ENCODE measurements around the gene HOXD10.

HOXD10 gene

DNA sequence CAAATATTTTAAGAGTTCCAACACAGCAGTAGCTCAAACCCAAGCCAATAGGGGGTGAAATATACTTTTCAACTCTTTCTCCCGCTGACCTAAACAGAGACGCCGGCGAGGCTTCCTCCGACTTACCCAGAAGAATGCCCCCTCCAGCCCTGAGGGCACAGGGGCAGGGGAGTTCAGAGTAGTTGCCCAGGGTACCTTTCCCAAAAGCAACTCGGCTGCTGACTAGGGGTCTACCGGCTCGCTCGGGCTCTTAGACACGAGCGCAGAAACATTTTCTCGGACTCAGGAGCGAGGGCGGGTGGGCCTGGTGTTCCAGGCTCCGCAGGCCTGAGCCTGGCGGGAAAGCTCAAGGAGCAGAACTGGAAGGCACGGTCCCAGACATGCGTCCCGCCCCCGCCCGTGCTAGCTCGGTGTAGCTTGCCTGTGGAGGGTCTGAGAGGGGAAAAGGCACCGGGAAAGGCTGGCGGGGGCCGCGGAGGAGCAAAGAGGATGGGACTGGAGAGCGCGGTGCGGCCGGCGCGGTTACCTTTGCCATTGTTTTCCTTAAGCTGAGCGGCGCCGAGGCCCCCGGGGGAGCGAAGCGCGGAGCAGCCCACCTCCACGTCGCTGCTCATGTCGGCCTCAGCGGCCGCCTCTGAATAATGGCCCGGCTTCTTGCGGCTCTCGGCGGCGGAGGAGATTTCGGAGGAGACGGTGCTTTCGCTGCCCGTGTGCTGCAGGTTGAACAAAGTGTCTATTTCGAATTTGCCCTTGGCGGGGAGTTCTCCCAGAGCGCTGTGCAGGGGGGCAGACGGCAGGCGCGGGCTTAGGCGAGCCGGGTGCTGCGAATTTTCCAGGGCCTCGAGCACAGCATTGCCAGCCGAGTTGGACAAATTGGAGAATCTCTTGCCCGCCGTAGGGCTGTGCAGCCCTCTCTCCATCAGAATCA is 33.5 kb upstream of the HOXD10 start:
- no peak for DNase-seq

DNA sequence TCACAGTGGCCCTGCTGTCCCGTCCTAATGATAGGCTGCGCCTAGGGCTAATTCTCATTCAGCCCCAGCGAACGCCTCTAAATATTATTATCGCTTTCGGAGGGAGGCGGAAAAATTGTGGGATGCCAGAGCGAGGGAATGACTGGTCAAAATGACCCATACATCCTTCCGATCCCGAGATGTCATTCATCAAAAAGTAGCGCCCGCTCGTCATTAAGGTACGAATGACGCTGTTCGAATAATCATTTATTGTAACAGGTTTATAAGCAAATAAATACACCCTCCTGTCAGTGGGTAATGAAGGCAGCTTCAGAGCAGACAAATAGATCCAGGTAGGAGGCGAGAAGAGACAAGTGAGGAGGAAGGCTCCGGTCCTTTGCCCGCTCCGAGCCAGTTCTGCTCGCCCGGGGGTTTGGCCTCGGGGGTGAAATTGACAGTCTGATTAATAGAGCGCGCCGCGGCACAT is 32.7 kb upstream of the HOXD10 start, which contains the start of gene EVX2:
EVX2 (minus strand) TSS at position 167 of the 466 bp plus-strand sequence. CDS start 186 bp downstream, outside the sequence.
- DNase-seq = no peak

DNA sequence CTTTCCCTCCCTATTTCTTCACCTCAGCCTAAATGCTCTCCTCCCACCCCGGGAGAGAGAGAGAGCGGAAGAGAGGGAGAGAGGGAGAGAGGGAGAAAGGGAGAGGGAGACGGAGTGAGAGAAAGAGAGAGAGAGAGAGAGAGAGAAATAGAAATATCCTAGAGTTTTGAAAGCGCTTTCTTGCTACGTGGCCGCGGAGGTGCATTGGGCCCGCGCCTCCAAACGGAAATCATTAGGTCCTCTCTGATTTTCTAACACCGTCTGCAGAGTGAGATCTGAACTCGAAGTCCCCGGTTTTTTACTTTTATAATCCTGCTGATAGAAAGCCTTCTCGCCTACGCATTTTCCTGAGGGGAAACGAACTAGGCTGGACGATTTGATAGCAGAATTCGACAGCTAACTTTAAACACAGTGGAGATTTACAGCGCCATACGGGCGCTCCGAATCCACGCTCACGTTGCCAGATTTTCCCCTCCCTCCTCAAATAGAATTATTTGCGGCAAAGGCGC is 31.9 kb upstream of the HOXD10 start:
- DNase-seq = no peak

DNA sequence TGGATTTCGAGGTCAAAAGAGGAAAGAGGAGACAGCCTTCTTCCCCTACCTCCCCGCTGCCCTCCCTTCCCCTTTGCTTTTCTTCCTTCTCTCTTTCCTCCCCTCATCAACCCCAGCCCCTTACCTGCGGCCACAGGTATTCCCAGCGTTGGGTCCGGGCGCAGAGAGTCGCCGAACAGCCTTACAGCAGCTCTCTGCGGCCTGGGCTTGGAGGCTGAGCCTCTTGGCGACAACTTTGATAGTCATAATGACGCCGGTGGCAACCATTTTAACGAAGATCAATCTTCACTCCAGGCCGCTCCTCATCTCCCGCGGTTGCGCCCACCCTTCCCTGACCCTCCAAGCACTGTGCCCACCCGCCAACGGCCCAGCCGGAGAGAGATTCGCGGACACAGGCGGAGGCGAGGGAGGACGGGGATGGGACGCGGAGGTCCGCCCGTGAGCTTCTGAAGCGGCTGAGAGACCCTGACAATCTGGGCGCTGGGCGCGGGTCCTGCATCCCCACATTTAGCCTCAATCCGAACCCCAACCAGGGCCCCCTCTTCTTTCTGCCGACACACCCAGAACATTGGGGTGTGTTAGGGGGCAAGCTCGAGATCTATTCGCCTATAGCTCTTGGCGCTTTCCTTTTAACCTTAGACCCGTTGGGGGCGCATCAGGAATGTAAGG is 31.3 kb upstream of the HOXD10 start:
- DNase-seq = no peak

DNA sequence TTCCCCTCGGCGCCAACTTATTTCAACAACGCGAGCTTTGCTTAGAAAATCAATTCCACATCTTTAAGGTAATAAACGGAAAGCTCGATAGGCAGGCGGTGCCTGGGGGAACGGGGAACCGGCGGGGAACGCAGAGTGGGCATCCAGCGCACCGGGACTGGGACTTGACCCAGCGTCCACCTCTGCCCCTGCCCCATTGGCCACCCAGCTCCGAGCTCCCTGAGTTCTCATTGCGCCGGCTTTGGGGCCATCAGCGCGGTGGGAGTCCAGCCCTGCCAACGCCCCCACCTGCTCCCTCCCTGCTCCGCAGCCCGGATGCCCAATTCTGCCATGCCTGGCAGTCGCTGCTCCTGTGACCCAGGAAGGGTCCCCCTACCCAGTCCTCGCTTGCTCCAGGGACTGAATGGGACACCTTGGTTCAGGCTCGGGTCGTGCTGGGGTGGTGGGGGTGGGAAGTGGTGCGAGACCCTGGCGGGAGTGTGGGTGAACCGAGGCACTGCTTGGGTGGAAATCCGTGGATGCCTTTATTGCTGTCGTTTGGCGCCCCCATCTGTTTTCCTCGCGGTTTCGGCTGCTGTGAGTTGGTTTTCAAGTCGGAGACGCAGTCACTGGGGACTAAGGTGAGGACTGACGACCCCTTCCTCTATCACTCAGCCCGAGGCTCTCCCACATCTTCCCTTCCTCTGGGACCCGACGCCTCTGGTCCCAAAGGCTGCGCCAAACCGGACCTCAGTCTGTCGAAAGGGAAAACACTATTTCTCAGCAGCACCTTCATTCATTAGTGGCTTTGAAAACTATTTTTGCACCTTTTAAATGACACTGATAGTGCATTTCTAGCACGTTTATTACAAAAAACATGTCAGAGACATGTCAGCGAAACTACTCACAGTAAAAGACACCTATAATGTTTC is 30.5 kb upstream of the HOXD10 start:
- DNase-seq = no peak

DNA sequence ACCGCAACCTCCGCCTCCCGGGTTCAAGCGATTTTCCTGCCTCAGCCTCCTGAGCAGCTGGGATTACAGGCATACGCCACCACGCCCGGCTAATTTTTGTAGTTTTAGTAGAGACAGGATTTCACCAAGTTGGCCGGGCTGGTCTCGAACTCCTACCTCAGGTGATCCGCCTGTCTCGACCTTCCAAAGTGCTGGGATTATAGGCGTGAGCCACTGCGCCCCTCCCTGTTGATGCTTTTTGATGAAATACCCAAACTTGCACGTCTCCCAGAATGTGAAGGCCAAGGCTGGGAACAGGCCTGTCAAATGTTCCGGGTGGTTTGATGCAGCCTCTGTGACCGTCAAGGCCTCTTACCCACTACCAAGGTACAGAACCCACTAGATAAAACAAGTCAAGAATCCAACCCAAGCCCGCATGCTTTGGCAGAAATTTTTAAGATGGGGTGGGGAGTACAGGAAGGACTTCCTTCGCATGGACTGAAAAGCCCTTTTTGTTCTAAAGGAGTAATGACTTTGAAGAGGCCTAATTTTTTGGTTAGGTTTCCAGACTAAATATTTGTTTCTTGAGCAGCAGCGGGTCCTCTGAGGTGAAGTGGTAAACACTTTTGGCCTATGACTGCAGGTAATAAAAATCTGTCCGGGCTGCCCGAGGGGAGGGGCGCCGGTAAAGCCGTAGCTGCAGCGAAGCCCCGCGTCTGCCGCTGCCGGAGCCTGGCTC is 29.1 kb upstream of the HOXD10 start:
- no peak for DNase-seq

DNA sequence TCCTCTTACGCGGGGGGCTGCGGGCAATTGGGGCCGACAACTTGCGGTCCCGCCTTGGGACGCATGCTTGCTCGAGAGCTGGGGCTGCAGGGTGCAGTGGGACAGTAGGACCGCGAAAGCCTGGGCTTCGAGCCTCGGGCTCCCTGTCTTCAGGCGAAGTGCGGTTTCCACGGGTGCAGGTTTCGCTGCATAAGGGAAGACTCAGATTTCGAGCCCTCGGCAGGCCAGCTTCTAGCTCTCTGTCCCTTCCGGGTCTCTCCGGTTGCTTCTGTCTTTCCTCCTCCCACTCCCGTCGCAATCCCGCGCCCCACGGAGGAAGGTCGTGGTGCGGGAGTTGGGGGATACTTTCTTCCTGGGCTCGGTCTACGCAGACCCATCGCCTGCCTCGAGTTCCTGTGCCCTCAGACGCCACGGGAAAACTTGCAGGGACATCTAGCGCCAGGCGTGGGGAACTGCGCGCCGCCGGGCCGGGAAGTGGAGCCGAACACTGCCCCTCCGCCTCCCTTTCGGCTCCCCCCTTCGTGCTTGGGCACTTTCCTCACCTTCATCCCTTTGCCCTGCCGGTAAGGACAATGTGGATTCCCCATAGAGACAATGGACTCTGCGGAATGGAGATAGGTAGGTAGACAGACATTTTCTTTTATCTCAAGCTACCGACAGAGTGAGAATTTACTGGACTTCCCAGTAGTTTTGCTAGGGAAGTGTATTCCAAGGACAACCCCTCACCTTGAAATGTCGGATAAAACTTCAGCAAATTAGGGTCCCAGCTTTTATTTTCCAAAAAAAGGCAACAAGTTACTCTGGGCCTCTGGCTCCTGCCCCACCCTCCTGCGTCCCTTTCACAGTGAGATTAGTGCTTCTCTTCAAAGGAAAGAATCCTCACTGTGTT is 28.3 kb upstream of the HOXD10 start:
- no peak for DNase-seq

DNA sequence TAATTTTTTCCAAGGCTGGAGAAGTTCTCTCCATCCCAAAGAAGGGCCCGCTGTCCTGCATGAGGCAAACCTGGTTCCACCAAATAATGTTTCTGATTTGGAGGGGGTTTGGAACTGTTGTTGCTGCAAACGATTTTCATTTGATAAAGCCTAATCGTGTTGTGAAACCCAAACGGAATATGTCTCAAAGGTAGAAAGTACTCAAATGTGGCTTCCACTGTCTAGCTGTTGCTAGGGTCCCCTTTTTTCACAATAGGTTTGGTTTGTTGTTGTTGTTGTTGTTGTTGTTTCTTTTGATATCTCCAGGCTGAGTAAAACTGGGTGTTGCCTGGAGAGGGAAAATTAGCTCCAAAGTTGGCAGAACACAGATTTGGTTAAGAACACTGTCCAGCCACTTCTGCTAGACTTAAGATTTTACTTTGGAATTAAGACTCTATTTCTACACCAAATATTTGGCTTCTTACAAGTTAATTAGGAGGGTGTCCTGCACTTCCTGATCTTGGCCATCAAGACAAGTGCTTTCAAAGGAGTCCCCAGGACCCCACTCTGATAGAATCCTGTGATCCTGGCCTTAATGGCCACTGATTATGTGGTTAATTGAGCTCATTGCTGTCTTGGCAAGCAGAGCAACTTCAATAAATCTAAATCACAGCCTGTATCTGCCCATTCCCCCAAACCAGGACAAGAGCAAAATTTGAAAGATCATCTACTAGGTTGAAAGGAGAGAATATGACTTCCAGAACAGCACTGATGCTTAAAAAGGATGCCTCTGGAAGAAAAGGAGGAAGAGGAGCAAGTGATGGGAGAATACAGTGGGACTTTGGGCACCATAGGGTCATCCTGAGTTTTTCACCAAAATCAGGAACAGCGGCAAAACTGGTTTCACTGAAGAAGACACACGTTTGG is 27.4 kb upstream of the HOXD10 start:
- DNase-seq = no peak

DNA sequence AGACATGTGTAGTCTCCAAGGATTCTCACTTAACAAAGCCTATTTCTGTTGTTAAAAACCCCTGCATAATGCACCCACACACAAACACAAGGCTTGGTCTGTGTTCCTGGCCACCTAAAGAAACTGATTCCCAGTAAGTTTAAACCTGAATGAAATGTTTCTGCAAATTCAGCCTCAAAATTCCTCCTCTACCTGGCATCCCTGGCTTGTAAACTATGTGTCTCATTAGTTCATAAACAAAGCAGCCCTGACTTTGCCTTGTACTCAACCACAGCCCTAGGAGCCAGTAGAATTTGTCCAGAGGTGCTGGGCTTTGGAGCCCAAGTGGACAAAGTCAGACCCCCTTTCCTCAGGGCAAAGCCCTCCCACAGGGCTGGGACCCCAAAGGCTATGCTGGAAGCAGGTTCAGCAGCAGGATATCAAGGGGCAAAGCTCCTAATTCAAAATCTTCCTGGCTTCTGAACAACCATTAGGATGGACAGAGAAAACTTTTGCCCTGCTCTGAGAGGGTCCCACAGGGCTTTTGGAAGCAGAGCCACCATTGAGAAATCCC is 26.7 kb upstream of the HOXD10 start:
- no peak for DNase-seq

DNA sequence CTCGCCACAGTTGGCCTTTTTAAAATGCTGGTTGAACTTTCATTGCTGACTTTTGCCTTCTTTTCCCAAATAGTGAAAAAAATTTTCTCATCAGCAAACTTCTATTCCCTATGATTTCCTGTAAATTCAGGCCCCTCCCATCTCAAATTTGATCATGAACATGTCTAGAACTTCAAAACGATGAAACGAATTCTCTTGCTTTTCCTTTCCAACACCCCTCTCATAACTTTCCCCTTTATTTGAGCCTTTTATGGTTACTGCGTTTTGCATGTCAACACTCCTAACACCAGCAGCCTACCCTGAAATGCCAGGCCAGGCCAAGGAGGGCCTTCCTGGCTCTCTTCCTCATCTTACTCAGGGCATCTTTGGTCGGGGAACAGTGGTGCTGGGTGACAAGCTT is 25.7 kb upstream of the HOXD10 start:
- no peak for DNase-seq

DNA sequence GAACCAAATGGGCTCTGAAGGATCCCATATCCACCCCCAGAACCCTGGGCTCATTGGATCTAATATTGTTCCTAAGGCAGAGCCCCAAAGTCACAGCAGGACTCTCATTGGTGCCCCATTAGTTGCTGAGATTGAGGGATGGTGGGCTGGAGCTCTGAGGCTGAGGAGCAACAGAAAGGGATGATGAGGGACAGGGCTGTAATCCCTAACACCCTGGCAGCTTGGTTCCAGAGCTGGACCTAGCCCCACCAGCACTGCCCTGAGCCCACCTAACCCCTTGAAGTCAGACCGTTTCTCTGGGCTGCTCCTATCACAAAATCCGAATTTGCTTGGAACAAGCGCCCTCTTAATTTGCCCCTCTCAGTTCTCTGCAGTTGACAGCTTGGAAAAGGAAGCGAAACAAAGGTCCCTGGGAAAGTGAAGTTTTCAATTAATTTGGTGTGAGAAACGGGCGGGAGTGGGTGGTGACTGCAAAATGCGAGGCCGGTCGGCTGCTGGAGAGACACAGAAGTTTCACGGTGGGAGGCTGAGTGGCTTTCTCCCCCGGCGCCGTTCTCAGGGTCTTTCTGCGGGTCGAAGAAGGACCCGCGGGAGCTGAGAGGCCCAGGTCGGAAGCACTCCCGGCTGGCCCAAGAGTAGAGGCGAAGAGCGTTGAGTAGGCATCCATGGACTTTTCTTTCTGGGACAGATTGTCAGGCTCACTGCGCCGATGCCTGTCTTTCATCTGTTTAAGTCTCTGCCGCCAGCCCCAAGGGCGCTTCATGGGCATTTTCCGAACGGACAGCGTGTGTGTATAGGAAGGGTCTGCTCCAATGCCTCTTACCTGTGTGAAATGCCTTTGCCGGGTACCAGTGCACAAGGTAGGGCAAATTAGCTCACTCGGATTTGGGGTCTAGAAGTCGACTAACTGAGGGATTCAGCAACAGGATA is 25.0 kb upstream of the HOXD10 start:
- no peak for DNase-seq

DNA sequence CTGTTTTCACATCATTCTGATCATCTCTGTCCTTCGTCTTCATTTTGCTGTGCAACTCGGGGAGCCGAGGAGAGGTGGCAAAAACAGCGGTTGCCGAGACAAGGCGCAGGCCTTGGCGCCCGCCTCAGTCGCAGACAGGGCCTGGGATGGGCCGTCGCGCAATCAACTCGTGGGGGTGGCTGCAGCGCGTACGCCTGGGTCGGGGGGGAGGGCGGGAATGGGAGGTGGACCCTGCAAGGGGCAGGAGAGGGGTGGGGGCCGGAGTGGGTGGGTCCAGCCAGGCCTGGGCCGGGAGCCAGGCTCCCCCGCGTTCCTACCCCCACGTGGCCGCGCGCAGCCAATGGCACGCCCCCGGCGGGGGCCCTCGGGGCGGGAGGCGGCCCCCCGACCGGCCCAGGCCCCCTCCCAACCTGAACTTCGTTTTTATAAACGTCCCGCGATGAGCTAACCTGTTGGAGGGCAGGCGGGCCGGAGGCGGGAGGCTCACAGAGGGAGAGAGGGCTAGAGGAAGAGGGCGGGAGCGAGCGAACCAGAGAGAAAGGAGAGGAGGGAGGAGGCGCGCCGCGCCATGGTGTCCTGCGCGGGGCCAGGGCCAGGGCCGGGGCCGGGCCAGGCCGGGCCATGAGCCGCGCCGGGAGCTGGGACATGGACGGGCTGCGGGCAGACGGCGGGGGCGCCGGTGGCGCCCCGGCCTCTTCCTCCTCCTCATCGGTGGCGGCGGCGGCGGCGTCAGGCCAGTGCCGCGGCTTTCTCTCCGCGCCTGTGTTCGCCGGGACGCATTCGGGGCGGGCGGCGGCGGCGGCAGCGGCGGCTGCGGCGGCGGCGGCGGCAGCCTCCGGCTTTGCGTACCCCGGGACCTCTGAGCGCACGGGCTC is 24.1 kb upstream of the HOXD10 start, which contains the start of gene HOXD13:
HOXD13 (plus strand) TSS at position 452 of the 875 bp plus-strand sequence; CDS start at position 622, 170 bp downstream.
- no peak for DNase-seq

DNA sequence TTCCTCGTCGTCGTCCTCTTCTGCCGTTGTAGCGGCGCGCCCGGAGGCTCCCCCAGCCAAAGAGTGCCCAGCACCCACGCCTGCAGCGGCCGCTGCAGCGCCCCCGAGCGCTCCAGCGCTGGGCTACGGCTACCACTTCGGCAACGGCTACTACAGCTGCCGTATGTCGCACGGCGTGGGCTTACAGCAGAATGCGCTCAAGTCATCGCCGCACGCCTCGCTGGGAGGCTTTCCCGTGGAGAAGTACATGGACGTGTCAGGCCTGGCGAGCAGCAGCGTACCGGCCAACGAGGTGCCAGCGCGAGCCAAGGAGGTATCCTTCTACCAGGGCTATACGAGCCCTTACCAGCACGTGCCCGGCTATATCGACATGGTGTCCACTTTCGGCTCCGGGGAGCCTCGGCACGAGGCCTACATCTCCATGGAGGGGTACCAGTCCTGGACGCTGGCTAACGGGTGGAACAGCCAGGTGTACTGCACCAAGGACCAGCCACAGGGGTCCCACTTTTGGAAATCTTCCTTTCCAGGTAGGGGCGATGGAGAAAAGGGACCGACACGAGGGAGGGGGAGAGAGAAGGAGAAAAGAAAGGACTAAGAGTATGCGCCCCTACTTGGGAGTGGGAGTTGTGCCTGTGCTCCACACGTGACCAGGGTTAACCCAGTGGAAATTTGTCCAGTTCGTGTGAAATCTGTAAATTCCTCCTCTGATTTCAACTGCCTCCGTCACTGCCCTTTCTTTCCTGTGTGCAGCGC is 23.3 kb upstream of the HOXD10 start:
- no peak for DNase-seq

DNA sequence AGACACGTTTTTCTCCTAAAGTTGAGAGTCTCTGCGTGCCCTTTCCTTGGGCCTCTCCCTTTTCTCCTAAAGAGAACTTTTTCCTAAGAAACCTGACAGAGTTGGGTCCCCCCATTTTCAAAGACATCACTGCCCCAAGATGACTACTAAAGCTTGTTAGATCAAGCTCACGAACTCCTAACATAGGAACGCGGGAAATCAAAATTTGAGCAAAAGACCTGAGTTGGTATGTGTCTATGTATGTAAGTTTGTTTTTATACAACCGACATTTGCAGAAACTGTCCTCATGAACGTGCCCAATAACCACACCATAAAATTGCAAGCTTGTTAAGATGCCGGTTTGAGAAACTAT is 22.7 kb upstream of the HOXD10 start:
- no peak for DNase-seq

DNA sequence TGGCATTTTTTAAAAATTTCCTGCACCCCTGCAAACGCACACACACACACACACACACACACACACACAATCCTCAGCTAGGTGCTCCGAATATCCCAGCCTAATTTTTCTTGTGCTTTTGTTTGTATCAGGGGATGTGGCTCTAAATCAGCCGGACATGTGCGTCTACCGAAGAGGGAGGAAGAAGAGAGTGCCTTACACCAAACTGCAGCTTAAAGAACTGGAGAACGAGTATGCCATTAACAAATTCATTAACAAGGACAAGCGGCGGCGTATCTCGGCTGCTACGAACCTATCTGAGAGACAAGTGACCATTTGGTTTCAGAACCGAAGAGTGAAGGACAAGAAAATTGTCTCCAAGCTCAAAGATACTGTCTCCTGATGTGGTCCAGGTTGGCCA is 22.2 kb upstream of the HOXD10 start:
- no peak for DNase-seq

DNA sequence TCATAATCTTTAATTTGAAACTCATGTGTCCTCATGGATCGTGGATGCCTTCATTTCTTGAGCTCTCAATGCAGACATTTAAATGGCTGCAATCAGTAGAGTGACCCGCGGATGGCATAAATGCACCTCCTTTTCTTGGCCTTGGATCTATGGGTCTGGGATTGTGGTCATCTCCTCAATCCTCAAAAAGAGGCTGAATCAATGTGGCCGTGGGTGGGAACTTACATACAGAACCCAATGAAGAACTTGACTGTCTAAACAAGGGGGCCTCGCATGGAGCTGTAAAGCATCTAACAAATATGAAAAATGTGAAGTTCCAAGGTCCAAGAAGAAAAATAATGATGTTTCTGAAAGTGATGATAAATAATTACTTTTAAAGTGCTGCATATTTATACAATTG is 21.2 kb upstream of the HOXD10 start:
- DNase-seq = no peak
